HG03108 (cell line): ENCODE data around the gene TRIM3.

Experiments used
- ATAC-seq: cut with Tn5 transposase; IDR thresholded peaks from one replicate; pipeline ENCODE4 v1.9.1; 2021; ENCODE audit warnings: moderate library complexity; ENCODE audit not compliant: unreplicated experiment

The TRIM3 gene

GRCh38 chr11:6481012-6481923, 7.5 kb upstream of the TRIM3 start, which contains the start of the genes ARFIP2 and TIMM10B:
Gene ARFIP2, minus strand, starts transcription at chr11:6481331. Its CDS starts 910 bp downstream, at chr11:6480421.
Gene TIMM10B, plus strand, starts transcription at chr11:6481501. Its CDS starts 16 bp downstream, at chr11:6481517.
- ATAC-seq, result peak; percentile 98

DNA sequence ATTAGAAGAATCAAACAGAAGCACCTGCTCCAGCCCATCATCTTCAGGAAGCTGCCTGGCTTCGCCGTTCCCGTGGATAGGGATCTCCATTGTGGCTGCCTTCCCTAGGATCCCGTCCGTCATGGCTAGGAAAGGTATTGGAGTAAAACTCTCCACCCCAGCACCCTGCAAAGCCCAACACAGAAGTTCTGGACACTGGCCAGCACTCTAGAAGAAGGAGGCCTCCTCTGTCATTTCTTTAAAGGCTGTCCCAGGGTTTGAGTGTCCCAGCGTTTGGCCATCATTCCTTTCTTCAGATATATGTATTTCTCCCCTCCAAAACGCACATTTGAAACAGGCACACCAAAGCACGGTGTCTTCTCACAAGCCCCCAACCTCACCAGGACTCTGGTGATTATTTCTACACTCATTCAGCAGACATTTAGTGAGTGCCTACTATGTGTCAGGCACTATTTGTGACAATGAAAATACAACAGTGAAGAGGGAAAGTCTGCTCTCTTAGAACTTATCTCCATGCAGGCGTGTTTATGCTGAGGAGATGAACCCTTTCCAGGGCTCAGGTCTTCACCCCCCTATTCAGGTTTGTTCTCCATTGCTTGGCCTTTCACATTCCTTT, 6.7 kb upstream of the TRIM3 start:
- no peak for ATAC-seq

GRCh38 chr11:6476571-6476970, 2.8 kb upstream of the TRIM3 start:
- no peak for ATAC-seq

GRCh38 chr11:6475936-6476335, 2.2 kb upstream of the TRIM3 start:
- ATAC-seq, result no peak

GRCh38 chr11:6474806-6475500, 1.2 kb upstream of the TRIM3 start:
- no peak for ATAC-seq

GRCh38 chr11:6474413-6474792, 662 bp upstream of the TRIM3 start:
- ATAC-seq, result peak; percentile 8

DNA sequence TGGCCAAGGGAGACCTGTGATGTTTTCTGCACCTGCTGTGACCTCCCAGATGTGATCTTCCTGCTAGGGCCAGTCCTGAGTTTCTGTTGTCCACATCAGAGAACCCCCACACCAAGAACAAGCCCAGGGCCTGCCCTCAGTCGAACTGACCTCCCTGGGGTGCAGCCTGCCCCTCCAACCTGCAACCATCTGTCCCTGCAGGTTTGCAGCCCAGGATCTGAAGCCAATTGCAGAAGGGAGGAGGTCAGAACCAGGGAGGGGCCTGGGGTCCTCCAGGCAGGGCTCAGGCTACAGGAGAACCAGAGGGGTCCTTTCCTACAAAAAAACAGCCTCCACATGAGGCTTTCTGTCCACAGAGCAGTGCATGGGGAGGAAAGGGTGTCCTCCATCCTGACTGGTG, 807 bp downstream of the TRIM3 start:
- no peak for ATAC-seq

DNA sequence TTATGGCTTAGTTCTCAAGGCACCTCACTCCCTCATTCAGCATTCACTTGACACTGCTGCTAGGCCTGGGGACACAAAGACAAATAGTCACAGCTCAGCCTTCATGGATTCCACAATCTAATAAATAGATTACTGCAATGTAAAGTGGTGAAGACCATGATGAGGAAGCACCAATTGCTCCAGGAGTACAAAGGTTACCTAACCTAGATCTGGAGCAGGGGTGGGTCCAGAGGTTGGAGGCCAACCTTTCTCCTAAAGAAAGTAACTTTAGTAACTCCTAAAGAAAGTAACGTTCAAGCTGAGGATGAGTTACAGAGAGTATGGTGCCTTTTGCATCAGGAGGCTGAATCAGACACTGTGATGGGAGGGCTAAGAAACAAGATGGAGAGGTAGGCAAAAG, 4.1 kb downstream of the TRIM3 start:
- no peak for ATAC-seq

GRCh38 chr11:6468712-6469495, 4.8 kb downstream of the TRIM3 start:
- ATAC-seq, result peak; percentile 66

DNA sequence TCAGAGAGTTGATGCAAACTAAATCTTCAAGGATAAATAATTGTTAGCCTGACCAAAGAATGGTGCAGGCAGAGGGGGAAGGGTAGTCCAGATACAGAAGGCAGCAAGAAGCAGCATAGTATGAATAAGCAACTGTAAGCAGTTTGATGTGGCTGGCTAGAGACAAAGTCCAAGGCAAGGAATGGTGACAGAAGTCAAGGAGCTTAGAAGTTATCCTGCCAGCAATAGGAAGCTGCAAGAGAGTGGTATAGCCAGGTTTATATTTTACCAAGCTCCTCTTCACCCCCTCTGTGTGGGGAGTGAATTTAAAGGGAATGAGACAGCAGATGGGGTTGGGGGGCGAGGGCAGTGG, 14.7 kb downstream of the TRIM3 start:
- ATAC-seq, result no peak

- ATAC-seq, result no peak
Observed at GRCh38 chr11:6458352-6459098, 15.2 kb downstream of the TRIM3 start.

DNA sequence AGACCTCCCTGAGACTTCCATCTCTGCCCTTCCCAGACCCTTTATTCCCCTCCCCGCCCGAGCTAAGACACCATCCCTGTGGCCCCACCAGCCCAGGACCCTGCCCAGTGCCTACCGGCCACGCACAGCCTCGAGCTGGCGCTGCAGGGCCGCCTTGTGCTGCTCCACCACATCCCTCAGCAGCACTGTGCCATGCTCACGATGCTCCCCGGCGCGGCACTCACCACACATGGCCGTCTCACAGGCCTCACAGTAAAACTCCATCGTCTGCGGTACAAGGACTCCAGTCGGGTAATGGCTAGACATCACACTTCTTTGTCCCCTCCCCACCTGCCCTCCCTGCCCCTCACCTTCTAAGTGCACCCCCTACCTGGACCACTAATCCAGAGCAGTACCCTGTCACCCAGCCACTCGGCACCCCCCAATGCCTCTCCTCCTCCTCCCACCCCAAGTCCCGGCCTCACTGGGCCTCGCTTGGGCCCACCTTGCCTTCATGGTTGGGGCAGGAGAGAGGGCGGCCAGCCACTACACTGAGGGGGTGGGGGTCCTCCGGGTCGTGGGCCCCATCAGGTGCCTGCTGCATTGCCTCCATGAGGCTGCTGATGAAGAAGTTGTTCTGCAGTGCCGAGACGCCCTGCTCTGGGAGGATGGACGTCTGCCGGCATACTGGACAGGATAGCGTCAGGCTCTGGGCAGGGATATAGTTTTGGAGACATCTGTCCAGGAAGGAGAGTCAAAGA, 16.0 kb downstream of the TRIM3 start:
- ATAC-seq, result no peak

- no peak for ATAC-seq
Observed at GRCh38 chr11:6456361-6457073, 17.2 kb downstream of the TRIM3 start.

DNA sequence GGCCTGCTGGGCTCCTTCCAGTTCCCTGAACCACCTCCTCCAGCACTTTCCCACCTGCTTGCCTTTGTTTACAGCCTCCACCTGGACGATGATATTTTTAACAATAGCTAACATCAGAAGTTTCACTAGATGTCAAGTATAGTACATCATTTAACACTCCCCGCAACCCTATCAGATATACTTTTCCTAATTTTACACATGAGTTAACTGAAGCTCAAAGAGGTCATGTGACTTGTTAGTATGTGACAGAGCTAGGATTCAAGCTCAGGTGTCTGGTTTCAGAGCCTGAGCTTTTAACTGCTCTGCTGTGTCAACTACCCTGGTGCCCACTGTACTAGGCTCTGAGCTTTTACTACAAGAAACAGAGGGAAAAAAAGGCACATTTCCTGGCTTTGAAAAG, 18.7 kb downstream of the TRIM3 start:
- ATAC-seq, result no peak

GRCh38 chr11:6453152-6453551, 20.6 kb downstream of the TRIM3 start:
- no peak for ATAC-seq

- no peak for ATAC-seq
Observed at GRCh38 chr11:6452219-6452618, 21.5 kb downstream of the TRIM3 start.

DNA sequence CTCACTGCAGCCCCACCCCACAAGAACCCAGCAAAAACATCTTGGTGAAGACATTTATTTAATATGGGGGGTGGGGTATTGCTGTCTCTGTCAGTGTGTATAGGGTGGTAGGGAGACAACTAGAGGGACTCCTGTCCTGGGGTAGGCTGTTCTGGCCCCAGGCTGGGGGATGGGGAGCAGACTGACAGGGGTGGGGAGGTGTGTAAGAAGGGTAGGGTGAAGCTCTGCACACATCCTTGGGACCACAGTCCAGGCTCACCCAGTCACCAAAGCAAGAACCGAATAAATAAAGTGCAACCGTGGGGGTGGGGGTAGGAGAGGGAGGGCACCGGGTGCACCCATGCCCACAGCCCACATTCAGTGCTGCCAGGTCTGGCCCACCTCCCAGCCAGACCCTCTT, 25.2 kb downstream of the TRIM3 start:
- no peak for ATAC-seq

- peak; percentile 65 for ATAC-seq
Observed at GRCh38 chr11:6443269-6444003, 30.3 kb downstream of the TRIM3 start.
